HepG2 (cell line): ENCODE measurements around the gene INPP5K. TPM values are rescaled to one million over a fixed set of nuclear protein-coding genes. Genes with fewer than 3 reads are reported as not detected.

ENCODE experiments used
- CCDC6 ChIP-seq: sonication (generic); formaldehyde crosslinking; IDR thresholded peaks from 2 replicates; pipeline ENCODE4 v1.8.1; 2022; ENCODE audit warnings: mild to moderate bottlenecking, missing genetic modification reagents, moderate library complexity
- SALL2 ChIP-seq: sonication (generic); formaldehyde crosslinking; IDR thresholded peaks from 2 replicates; pipeline ENCODE4 v1.8.1; 2023; ENCODE audit warnings: mild to moderate bottlenecking, missing genetic modification reagents, inconsistent platforms
- TARDBP ChIP-seq: sonication (generic); formaldehyde crosslinking; IDR thresholded peaks from 2 replicates; pipeline ENCODE4 v1.8.0; 2022; ENCODE audit warnings: mild to moderate bottlenecking, missing genetic modification reagents
- TGIF2 ChIP-seq: IDR thresholded peaks from 2 replicates; pipeline ENCODE4 v1.6.1; 2016; ENCODE audit warnings: control low read depth, missing compliant biosample characterization
- ZBTB38 ChIP-seq: sonication (generic); formaldehyde crosslinking; IDR thresholded peaks from 2 replicates; pipeline ENCODE4 v1.5.1; 2020; ENCODE audit warnings: mild to moderate bottlenecking, missing genetic modification reagents
- ZNF331 ChIP-seq: sonication (generic); formaldehyde crosslinking; IDR thresholded peaks from 2 replicates; pipeline ENCODE4 v1.4.0; 2020; ENCODE audit warnings: missing genetic modification reagents
- ZNF547 ChIP-seq: sonication (generic); formaldehyde crosslinking; IDR thresholded peaks from 2 replicates; pipeline ENCODE4 v1.5.1; 2020; ENCODE audit warnings: mild to moderate bottlenecking, missing genetic modification reagents
- ZNF652 ChIP-seq: IDR thresholded peaks from 2 replicates; pipeline ENCODE4 v1.6.1; 2016; ENCODE audit warnings: low read depth, borderline replicate concordance
- polyA plus RNA-seq, 8 experiments: library from polyadenylated mRNA; depleted of rRNA in 3 of 8; stranded (reverse) in 7 of 8; unstranded in 1 of 8; fragments of >200 nt; fragmentation: Illumina TruSeq in 4 of 8; extraction: Trizol in 4 of 8; gene quantifications; 2 replicates each; pipeline versions ENCODE4 v1.2.1 to v1.2.3, GENCODE V29; 2011 to 2016; ENCODE audit warnings: low read depth in 4 of 8, missing spikeins in 1 of 8, mixed read lengths in 1 of 8; ENCODE audit not compliant: insufficient read depth in 1 of 8
- total RNA-seq, 5 experiments: library from RNA; depleted of rRNA; stranded (reverse); fragments of >200 nt; fragmentation: Illumina TruSeq; extraction: Trizol; gene quantifications; 2 replicates each; pipeline ENCODE4 v1.2.3, GENCODE V29; 2016; ENCODE audit warnings: low read depth in 1 of 5
- TF ChIP-seq, protein P1 (sequence below): IDR thresholded peaks from 2 replicates; pipeline ENCODE4 v1.6.1; 2018; ENCODE audit warnings: missing genetic modification reagents
- TF ChIP-seq, protein P2 (sequence below): sonication (generic); formaldehyde crosslinking; IDR thresholded peaks from 2 replicates; pipeline ENCODE4 v1.4.0; 2020; ENCODE audit warnings: low read depth, mild to moderate bottlenecking, missing genetic modification reagents
- TF ChIP-seq, protein P3 (sequence below): IDR thresholded peaks from 2 replicates; pipeline ENCODE4 v1.6.1; 2016; ENCODE audit warnings: missing compliant biosample characterization, missing genetic modification reagents, borderline replicate concordance
- TF ChIP-seq, protein P4 (sequence below): IDR thresholded peaks from 2 replicates; pipeline ENCODE4 v1.6.1; 2016; ENCODE audit warnings: low read depth, control low read depth
- TF ChIP-seq, protein P5 (sequence below): sonication (generic); formaldehyde crosslinking; IDR thresholded peaks from 2 replicates; pipeline ENCODE4 v1.5.0; 2020; ENCODE audit warnings: missing genetic modification reagents
- TF ChIP-seq, protein P6 (sequence below): sonication (generic); formaldehyde crosslinking; IDR thresholded peaks from 2 replicates; pipeline ENCODE4 v1.4.0; 2020; ENCODE audit warnings: mild to moderate bottlenecking, missing genetic modification reagents
- TF ChIP-seq, protein P7 (sequence below): sonication (generic); formaldehyde crosslinking; IDR thresholded peaks from 2 replicates; pipeline ENCODE4 v1.4.0; 2020; ENCODE audit warnings: missing genetic modification reagents

Gene INPP5K
- total and polyA plus RNA-seq, 2 of the 13 experiments (the other 11 are each of a cell fraction or from before 2014, with no cell fraction given) = 4.8 to 9.6 TPM

DNA sequence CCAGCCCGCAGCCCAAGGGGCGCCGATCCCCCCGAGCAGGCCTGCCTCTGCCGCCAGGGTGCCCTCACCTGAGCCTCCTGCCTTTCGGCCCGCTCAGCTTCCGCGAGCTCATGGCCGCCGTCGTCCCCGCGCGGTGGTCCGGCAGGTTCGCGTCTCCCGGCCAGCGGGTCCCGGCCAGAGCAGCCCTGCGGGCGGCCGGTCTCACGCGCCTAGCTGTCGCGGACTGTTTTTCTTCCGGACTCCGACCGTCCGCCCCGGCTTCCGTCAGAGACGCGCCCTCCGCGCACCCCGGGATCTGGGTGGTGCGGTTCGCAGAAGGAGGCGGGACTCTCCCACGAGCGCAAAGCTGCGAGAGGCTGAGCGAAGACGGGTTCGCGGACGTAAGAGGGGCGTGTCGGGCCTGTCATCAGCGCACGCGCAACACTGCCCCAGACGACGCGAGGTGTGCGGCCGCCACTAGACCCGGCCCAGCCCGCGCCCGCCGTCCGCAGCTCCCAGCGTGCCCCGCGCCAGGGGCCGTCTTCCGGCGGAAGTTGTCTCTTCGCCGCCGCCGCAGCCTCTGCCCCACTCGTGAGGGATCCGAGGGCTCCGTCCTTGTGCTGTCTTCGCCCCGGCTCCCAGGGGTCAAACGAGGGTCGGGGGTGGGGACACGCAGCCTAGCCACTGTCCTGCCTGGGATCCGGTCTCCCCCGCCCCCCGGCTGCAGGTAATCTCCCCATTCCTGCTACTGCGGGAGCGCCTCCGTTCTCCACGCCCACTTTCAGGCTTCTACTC, at the start of gene INPP5K (continued):
- TF ChIP-seq, protein P1, sequence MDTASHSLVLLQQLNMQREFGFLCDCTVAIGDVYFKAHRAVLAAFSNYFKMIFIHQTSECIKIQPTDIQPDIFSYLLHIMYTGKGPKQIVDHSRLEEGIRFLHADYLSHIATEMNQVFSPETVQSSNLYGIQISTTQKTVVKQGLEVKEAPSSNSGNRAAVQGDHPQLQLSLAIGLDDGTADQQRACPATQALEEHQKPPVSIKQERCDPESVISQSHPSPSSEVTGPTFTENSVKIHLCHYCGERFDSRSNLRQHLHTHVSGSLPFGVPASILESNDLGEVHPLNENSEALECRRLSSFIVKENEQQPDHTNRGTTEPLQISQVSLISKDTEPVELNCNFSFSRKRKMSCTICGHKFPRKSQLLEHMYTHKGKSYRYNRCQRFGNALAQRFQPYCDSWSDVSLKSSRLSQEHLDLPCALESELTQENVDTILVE (CRISPR knock-in tag) = 0 out of 2 replicates have a peak, but pooled peaks have one; percentile 52
- TF ChIP-seq, protein P2, sequence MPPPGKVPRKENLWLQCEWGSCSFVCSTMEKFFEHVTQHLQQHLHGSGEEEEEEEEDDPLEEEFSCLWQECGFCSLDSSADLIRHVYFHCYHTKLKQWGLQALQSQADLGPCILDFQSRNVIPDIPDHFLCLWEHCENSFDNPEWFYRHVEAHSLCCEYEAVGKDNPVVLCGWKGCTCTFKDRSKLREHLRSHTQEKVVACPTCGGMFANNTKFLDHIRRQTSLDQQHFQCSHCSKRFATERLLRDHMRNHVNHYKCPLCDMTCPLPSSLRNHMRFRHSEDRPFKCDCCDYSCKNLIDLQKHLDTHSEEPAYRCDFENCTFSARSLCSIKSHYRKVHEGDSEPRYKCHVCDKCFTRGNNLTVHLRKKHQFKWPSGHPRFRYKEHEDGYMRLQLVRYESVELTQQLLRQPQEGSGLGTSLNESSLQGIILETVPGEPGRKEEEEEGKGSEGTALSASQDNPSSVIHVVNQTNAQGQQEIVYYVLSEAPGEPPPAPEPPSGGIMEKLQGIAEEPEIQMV = peak; percentile 87
- TF ChIP-seq ZNF331 = peak; percentile 19; the same call in 1 of the 2 replicates
- TF ChIP-seq TARDBP (CRISPR knock-in tag) = peak; percentile 12
- peak; percentile 54 for TF ChIP-seq ZNF547 (CRISPR knock-in tag)
- TF ChIP-seq, protein P3, sequence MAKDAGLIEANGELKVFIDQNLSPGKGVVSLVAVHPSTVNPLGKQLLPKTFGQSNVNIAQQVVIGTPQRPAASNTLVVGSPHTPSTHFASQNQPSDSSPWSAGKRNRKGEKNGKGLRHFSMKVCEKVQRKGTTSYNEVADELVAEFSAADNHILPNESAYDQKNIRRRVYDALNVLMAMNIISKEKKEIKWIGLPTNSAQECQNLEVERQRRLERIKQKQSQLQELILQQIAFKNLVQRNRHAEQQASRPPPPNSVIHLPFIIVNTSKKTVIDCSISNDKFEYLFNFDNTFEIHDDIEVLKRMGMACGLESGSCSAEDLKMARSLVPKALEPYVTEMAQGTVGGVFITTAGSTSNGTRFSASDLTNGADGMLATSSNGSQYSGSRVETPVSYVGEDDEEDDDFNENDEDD = peak; percentile 75; the same call in 1 of the 2 replicates
- TF ChIP-seq ZNF652 = no peak
- TF ChIP-seq SALL2 (CRISPR knock-in tag) = peak; percentile 53; the same call in 1 of the 2 replicates
- TF ChIP-seq, protein P4, sequence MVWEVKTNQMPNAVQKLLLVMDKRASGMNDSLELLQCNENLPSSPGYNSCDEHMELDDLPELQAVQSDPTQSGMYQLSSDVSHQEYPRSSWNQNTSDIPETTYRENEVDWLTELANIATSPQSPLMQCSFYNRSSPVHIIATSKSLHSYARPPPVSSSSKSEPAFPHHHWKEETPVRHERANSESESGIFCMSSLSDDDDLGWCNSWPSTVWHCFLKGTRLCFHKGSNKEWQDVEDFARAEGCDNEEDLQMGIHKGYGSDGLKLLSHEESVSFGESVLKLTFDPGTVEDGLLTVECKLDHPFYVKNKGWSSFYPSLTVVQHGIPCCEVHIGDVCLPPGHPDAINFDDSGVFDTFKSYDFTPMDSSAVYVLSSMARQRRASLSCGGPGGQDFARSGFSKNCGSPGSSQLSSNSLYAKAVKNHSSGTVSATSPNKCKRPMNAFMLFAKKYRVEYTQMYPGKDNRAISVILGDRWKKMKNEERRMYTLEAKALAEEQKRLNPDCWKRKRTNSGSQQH (CRISPR knock-in tag) = peak; percentile 69; the same call in 1 of the 2 replicates
- TF ChIP-seq, protein P5, sequence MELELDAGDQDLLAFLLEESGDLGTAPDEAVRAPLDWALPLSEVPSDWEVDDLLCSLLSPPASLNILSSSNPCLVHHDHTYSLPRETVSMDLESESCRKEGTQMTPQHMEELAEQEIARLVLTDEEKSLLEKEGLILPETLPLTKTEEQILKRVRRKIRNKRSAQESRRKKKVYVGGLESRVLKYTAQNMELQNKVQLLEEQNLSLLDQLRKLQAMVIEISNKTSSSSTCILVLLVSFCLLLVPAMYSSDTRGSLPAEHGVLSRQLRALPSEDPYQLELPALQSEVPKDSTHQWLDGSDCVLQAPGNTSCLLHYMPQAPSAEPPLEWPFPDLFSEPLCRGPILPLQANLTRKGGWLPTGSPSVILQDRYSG = 0 out of 2 replicates have a peak, but pooled peaks have one; percentile 69
- TF ChIP-seq, protein P6, sequence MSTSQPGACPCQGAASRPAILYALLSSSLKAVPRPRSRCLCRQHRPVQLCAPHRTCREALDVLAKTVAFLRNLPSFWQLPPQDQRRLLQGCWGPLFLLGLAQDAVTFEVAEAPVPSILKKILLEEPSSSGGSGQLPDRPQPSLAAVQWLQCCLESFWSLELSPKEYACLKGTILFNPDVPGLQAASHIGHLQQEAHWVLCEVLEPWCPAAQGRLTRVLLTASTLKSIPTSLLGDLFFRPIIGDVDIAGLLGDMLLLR = peak; percentile 85; the same call in 1 of the 2 replicates
- TF ChIP-seq, protein P7, sequence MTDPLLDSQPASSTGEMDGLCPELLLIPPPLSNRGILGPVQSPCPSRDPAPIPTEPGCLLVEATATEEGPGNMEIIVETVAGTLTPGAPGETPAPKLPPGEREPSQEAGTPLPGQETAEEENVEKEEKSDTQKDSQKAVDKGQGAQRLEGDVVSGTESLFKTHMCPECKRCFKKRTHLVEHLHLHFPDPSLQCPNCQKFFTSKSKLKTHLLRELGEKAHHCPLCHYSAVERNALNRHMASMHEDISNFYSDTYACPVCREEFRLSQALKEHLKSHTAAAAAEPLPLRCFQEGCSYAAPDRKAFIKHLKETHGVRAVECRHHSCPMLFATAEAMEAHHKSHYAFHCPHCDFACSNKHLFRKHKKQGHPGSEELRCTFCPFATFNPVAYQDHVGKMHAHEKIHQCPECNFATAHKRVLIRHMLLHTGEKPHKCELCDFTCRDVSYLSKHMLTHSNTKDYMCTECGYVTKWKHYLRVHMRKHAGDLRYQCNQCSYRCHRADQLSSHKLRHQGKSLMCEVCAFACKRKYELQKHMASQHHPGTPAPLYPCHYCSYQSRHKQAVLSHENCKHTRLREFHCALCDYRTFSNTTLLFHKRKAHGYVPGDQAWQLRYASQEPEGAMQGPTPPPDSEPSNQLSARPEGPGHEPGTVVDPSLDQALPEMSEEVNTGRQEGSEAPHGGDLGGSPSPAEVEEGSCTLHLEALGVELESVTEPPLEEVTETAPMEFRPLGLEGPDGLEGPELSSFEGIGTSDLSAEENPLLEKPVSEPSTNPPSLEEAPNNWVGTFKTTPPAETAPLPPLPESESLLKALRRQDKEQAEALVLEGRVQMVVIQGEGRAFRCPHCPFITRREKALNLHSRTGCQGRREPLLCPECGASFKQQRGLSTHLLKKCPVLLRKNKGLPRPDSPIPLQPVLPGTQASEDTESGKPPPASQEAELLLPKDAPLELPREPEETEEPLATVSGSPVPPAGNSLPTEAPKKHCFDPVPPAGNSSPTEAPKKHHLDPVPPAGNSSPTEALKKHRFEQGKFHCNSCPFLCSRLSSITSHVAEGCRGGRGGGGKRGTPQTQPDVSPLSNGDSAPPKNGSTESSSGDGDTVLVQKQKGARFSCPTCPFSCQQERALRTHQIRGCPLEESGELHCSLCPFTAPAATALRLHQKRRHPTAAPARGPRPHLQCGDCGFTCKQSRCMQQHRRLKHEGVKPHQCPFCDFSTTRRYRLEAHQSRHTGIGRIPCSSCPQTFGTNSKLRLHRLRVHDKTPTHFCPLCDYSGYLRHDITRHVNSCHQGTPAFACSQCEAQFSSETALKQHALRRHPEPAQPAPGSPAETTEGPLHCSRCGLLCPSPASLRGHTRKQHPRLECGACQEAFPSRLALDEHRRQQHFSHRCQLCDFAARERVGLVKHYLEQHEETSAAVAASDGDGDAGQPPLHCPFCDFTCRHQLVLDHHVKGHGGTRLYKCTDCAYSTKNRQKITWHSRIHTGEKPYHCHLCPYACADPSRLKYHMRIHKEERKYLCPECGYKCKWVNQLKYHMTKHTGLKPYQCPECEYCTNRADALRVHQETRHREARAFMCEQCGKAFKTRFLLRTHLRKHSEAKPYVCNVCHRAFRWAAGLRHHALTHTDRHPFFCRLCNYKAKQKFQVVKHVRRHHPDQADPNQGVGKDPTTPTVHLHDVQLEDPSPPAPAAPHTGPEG = 0 out of 2 replicates have a peak, but pooled peaks have one; percentile 18
- peak; percentile 57; the same call in 1 of the 2 replicates for TF ChIP-seq ZBTB38 (CRISPR knock-in tag)
- peak; percentile 100 for TF ChIP-seq TGIF2 (CRISPR knock-in tag)
- TF ChIP-seq CCDC6 = peak; percentile 57; the same call in 1 of the 2 replicates
